HCT116 (cell line): Measurements from ENCODE around the gene PABPC3. TPM values are rescaled to one million over a fixed set of nuclear protein-coding genes. Genes with fewer than 3 reads are reported as not detected.

ENCODE experiments used
- ATAC-seq: fragments of 200-7000 bp; cut with Tn5 transposase; 2 replicates; pipeline ENCODE4 v1.9.1; 2020; ENCODE audit warnings: mild to moderate bottlenecking, moderate library complexity
- BruUV-seq: library from RNA; stranded (reverse); fragments of 400-500 nt; replicated peaks from 2 replicates; lab custom pipeline; 2021; lab: Mats Ljungman, UMichigan
- CTCF ChIA-PET: fragments of 300-600 bp; sonication (Branson Sonifier 250); formaldehyde crosslinking; loops from one replicate; lab custom pipeline; 2021; ENCODE audit warnings: antibody characterized with exemption; lab: Charles Lee
- POLR2A ChIA-PET: fragments of 300-600, 350-600 bp; sonication (Branson Sonifier 250); formaldehyde crosslinking; loops from one replicate; lab custom pipeline; 2021; ENCODE audit warnings: antibody characterized with exemption; lab: Charles Lee
- RAD21 ChIA-PET, 2 experiments: fragments of 300-600 bp; sonication (Branson Sonifier 250); formaldehyde crosslinking; loops; one replicate each; lab custom pipeline; 2023; ENCODE audit warnings: low total read pairs in 2 of 2; ENCODE audit not compliant: uncharacterized antibody in 2 of 2, unreplicated experiment in 2 of 2, low non-redundant PET in 1 of 2; lab: Charles Lee
- DNase-seq: peaks from one replicate; pipeline ENCODE4 v3.0.0-alpha.2; 2010; ENCODE audit warnings: low read depth, low spot score
- H2AFZ ChIP-seq: fragments of 200-600 bp; shearing (Covaris generic), sonication (generic); 2 replicates; pipeline ENCODE4 v1.6.1; 2017; ENCODE audit warnings: low read depth, mixed run types, mixed read lengths, antibody characterized with exemption, low read length; ENCODE audit not compliant: poor library complexity, severe bottlenecking
- H3K27ac ChIP-seq: 2 replicates; pipeline ENCODE4 v1.5.1; 2012; ENCODE audit warnings: low read depth, low read length
- H3K27me3 ChIP-seq: fragments of 200-600 bp; sonication (generic); 2 replicates; pipeline ENCODE4 v1.6.1; 2016; ENCODE audit warnings: mixed run types, low read length, mixed read lengths; ENCODE audit not compliant: insufficient read depth
- H3K36me3 ChIP-seq, 2 experiments: fragments of 200-500 bp in 1 of 2; fragments of 200-600 bp in 1 of 2; sonication (Bioruptor generic) in 1 of 2; sonication (generic) in 1 of 2; 2 replicates each; pipeline versions ENCODE4 v1.5.1 to v1.6.1; 2014 to 2016; ENCODE audit warnings: low read length in 2 of 2, inconsistent platforms in 1 of 2, mixed read lengths in 1 of 2, mixed run types in 1 of 2; ENCODE audit not compliant: insufficient read depth in 2 of 2, control insufficient read depth in 1 of 2
- H3K4me1 ChIP-seq, 2 experiments: fragments of 200-600 bp in 1 of 2; sonication (generic) in 1 of 2; 2 replicates each; pipeline versions ENCODE4 v1.5.1 to v1.6.1; 2012 to 2017; ENCODE audit warnings: low read length in 2 of 2, inconsistent platforms in 1 of 2, mild to moderate bottlenecking in 1 of 2, mixed read lengths in 1 of 2, mixed run types in 1 of 2, moderate library complexity in 1 of 2; ENCODE audit not compliant: insufficient read depth in 2 of 2, control insufficient read depth in 1 of 2
- H3K4me2 ChIP-seq: fragments of 200-600 bp; sonication (generic); 2 replicates; pipeline ENCODE4 v1.6.1; 2017; ENCODE audit warnings: mixed run types, low read length, mixed read lengths
- H3K4me3 ChIP-seq, 2 experiments: fragments of 200-600 bp in 1 of 2; sonication (generic) in 1 of 2; replicated peaks in 1 of 2; 2 replicates each; pipeline ENCODE4 v1.5.1; 2011 to 2016; ENCODE audit warnings: low read length in 2 of 2, control low read depth in 1 of 2, low read depth in 1 of 2, mild to moderate bottlenecking in 1 of 2, mixed read lengths in 1 of 2, mixed run types in 1 of 2
- H3K79me2 ChIP-seq: fragments of 200-600 bp; sonication (generic); 2 replicates; pipeline ENCODE4 v1.6.1; 2017; ENCODE audit warnings: mild to moderate bottlenecking, mixed run types, low read length, moderate library complexity, mixed read lengths; ENCODE audit not compliant: insufficient read depth
- H3K9ac ChIP-seq: fragments of 200-600 bp; sonication (generic); 2 replicates; pipeline ENCODE4 v1.6.1; 2016; ENCODE audit warnings: low read length, mixed read lengths
- H3K9me2 ChIP-seq: fragments of 200-600 bp; sonication (generic), shearing (Covaris generic); 2 replicates; pipeline ENCODE4 v1.6.1; 2017; ENCODE audit warnings: mixed run types, mild to moderate bottlenecking, moderate library complexity; ENCODE audit not compliant: insufficient read depth
- H3K9me3 ChIP-seq, 2 experiments: fragments of 200-500 bp in 1 of 2; fragments of 200-600 bp in 1 of 2; sonication (Bioruptor generic) in 1 of 2; sonication (generic) in 1 of 2; 2 replicates each; pipeline ENCODE4 v1.6.1; 2014 to 2017; ENCODE audit warnings: low read length in 2 of 2, mixed read lengths in 2 of 2, inconsistent platforms in 1 of 2, low read depth in 1 of 2, mild to moderate bottlenecking in 1 of 2, mixed run types in 1 of 2, moderate library complexity in 1 of 2; ENCODE audit not compliant: control insufficient read depth in 1 of 2, insufficient read depth in 1 of 2
- H4K20me1 ChIP-seq: fragments of 200-600 bp; sonication (generic), shearing (Covaris generic); 2 replicates; pipeline ENCODE4 v1.6.1; 2017; ENCODE audit warnings: mixed run types, mild to moderate bottlenecking, moderate library complexity; ENCODE audit not compliant: insufficient read depth
- ATF3 ChIP-seq: IDR thresholded peaks from 2 replicates; pipeline ENCODE4 v1.6.1; 2012
- CEBPB ChIP-seq: IDR thresholded peaks from 2 replicates; pipeline ENCODE4 v1.6.1; 2012; ENCODE audit warnings: low read depth
- EGR1 ChIP-seq: IDR thresholded peaks from 2 replicates; pipeline ENCODE4 v1.6.1; 2012; ENCODE audit warnings: low read depth
- ELF1 ChIP-seq: IDR thresholded peaks from 2 replicates; pipeline ENCODE4 v1.6.1; 2012; ENCODE audit warnings: low read depth, borderline replicate concordance
- EZH2 ChIP-seq: fragments of 200-600 bp; sonication (generic); IDR thresholded peaks from 2 replicates; pipeline ENCODE4 v1.6.1; 2017; ENCODE audit warnings: antibody characterized with exemption, mixed run types
- EZH2phosphoT487 ChIP-seq: fragments of 200-600 bp; IDR thresholded peaks from 2 replicates; pipeline ENCODE4 v1.6.1; 2018; ENCODE audit warnings: antibody characterized with exemption, borderline replicate concordance
- FOSL1 ChIP-seq: IDR thresholded peaks from 2 replicates; pipeline ENCODE4 v1.6.1; 2012; ENCODE audit warnings: low read depth
- MAX ChIP-seq: IDR thresholded peaks from 2 replicates; pipeline ENCODE4 v1.6.1; 2012
- RAD21 ChIP-seq: IDR thresholded peaks from 2 replicates; pipeline ENCODE4 v1.6.1; 2012; ENCODE audit warnings: low read depth, mild to moderate bottlenecking
- REST ChIP-seq: IDR thresholded peaks from 2 replicates; pipeline ENCODE4 v1.6.1; 2012; ENCODE audit warnings: low read depth
- SP1 ChIP-seq: IDR thresholded peaks from 2 replicates; pipeline ENCODE4 v1.6.1; 2012; ENCODE audit warnings: low read depth
- SRF ChIP-seq: IDR thresholded peaks from 2 replicates; pipeline ENCODE4 v1.6.1; 2012; ENCODE audit warnings: low read depth
- TCF7L2 ChIP-seq: IDR thresholded peaks from 2 replicates; pipeline ENCODE4 v1.7.0; 2011; ENCODE audit warnings: borderline replicate concordance, inconsistent platforms; ENCODE audit not compliant: insufficient read depth, insufficient read length; ENCODE audit errors: extremely low read depth
- ZBTB33 ChIP-seq: IDR thresholded peaks from 2 replicates; pipeline ENCODE4 v1.6.1; 2011; ENCODE audit warnings: mild to moderate bottlenecking, low read length, moderate library complexity; ENCODE audit not compliant: insufficient replicate concordance; ENCODE audit errors: extremely low read depth
- ZFX ChIP-seq: fragments of 450-650 bp; IDR thresholded peaks from 2 replicates; pipeline ENCODE4 v1.6.1; 2017
- ZNF274 ChIP-seq: fragments of 200-500 bp; sonication (Bioruptor generic); IDR thresholded peaks from 2 replicates; pipeline ENCODE4 v1.6.1; 2014; ENCODE audit warnings: mild to moderate bottlenecking, low read depth, low read length, inconsistent platforms
- intact Hi-C: fragments of 100-400 bp; cut with micrococcal nuclease; formaldehyde crosslinking; loops from 2 replicates; pipeline ENCODE4 v1.10.0; 2022
- total RNA-seq: library from RNA; stranded (reverse); gene quantifications from one replicate; pipeline ENCODE4 v1.2.1, GENCODE V29; 2021; ENCODE audit not compliant: unreplicated experiment

Gene PABPC3
- total RNA-seq, 1 experiment from 2014 or later: 0.59 TPM

GRCh38 chr13:25067064-25067463 is 28.9 kb upstream of the PABPC3 start:
- intact Hi-C loops: no loop called here
- H3K4me1 ChIP-seq: no peaks in the 10 kb centered on the region
- H3K36me3 ChIP-seq: no peaks in the 10 kb centered on the region
- H3K9ac ChIP-seq: no peak overlapping the region
- no peaks in the 10 kb centered on the region for H3K9me3 ChIP-seq
- no peak for TF ChIP-seq ELF1
- no peak for TF ChIP-seq EZH2phosphoT487
- no peak for TF ChIP-seq EGR1
- no peak for TF ChIP-seq RAD21
- no peak for TF ChIP-seq CEBPB
- TF ChIP-seq ATF3: no peak
- TF ChIP-seq ZFX: no peak
- no peak for TF ChIP-seq SRF
- TF ChIP-seq MAX: no peak
- no peak for TF ChIP-seq EZH2
- TF ChIP-seq SP1: no peak
- no peak for TF ChIP-seq ZNF274
- TF ChIP-seq REST: no peak
- TF ChIP-seq ZBTB33: no peak
- TF ChIP-seq TCF7L2: no peak
- TF ChIP-seq FOSL1: no peak
- DNase-seq (no peak), ATAC-seq (no peak)
- ChIA-PET CTCF (no interaction called here), RAD21 (no interaction called here), POLR2A (no interaction called here)
- no peak overlapping the region for H2AFZ ChIP-seq
- no peak overlapping the region for H3K4me2 ChIP-seq
- no peak overlapping the region for H3K27ac ChIP-seq
- H3K79me2 ChIP-seq: no peaks in the 10 kb centered on the region
- BruUV-seq: no TSS peak
- no peak overlapping the region for H3K4me3 ChIP-seq
- H4K20me1 ChIP-seq: no peaks in the 10 kb centered on the region
- H3K9me2 ChIP-seq: no peaks in the 10 kb centered on the region
- no peaks in the 10 kb centered on the region for H3K27me3 ChIP-seq
